ENCODE data around the gene HLA-DQB1.
"Not testable (repeated sequence)": the region's sequence is repeated elsewhere in the genome, so short reads cannot be mapped to it uniquely, and the experiment has no call there.

Gene HLA-DQB1

GRCh38 chr6:32662099-32662498 lies 4.4 kb downstream of the HLA-DQB1 start:
- no peaks in the 10 kb centered on the region for H3K4me1 ChIP-seq (ENCODE audit: insufficient read depth, low read length)
- no peak overlapping the region for H3K27ac ChIP-seq (ENCODE audit: low read depth, low read length)
- H3K27me3 ChIP-seq (ENCODE audit: insufficient read depth, low read length) = peaks cover 33% of the 10 kb centered on the region
- no peak overlapping the region for H3K9ac ChIP-seq (ENCODE audit: low read depth, low read length)
- H3K4me3 ChIP-seq (ENCODE audit: low read length) = no peak overlapping the region
- 98% methylated on average over 6 of the region's 7 CpGs for WGBS
- no peaks in the 10 kb centered on the region for H3K9me3 ChIP-seq (ENCODE audit: insufficient read depth, low read depth, low read length)
- no peaks in the 10 kb centered on the region for H3K36me3 ChIP-seq (ENCODE audit: insufficient read depth, low read length)

- H3K4me1 ChIP-seq (ENCODE audit: insufficient read depth, low read length) = no peaks in the 10 kb centered on the region
- no peaks in the 10 kb centered on the region for H3K36me3 ChIP-seq (ENCODE audit: insufficient read depth, low read length)
- no peaks in the 10 kb centered on the region for H3K9me3 ChIP-seq (ENCODE audit: insufficient read depth, low read depth, low read length)
- H3K4me3 ChIP-seq (ENCODE audit: low read length) = no peak overlapping the region
- no peak overlapping the region for H3K27ac ChIP-seq (ENCODE audit: low read depth, low read length)
- no peak overlapping the region for H3K9ac ChIP-seq (ENCODE audit: low read depth, low read length)
- H3K27me3 ChIP-seq (ENCODE audit: insufficient read depth, low read length) = peaks cover 18% of the 10 kb centered on the region
- 81% methylated on average over 4 of the region's 4 CpGs for WGBS
These were observed 6.4 kb downstream of the HLA-DQB1 start for GRCh38 chr6:32659856-32660595.

- Histone ChIP-seq H3K9me3 (ENCODE audit: insufficient read depth, low read depth, low read length) (no peaks in the 10 kb centered on the region), H3K9ac (ENCODE audit: low read depth, low read length) (no peak overlapping the region), H3K4me1 (ENCODE audit: insufficient read depth, low read length) (no peaks in the 10 kb centered on the region), H3K27me3 (ENCODE audit: insufficient read depth, low read length) (peaks cover 2% of the 10 kb centered on the region), H3K4me3 (ENCODE audit: low read length) (no peak overlapping the region), H3K36me3 (ENCODE audit: insufficient read depth, low read length) (no peaks in the 10 kb centered on the region), H3K27ac (ENCODE audit: low read depth, low read length) (no peak overlapping the region; the same call in 1 of the 2 replicates)
- 70% methylated on average over 6 of the region's 6 CpGs for WGBS
These were observed 8.1 kb downstream of the HLA-DQB1 start for GRCh38 chr6:32658268-32658897.

- not testable (repeated sequence) for H3K4me1 ChIP-seq (ENCODE audit: insufficient read depth, low read length); H3K36me3 ChIP-seq (ENCODE audit: insufficient read depth, low read length); H3K9me3 ChIP-seq (ENCODE audit: insufficient read depth, low read depth, low read length); H3K4me3 ChIP-seq (ENCODE audit: low read length); H3K27me3 ChIP-seq (ENCODE audit: insufficient read depth, low read length); H3K9ac ChIP-seq (ENCODE audit: low read depth, low read length); H3K27ac ChIP-seq (ENCODE audit: low read depth, low read length)
These were observed 8.6 kb downstream of the HLA-DQB1 start for GRCh38 chr6:32657819-32658218.

- peak overlapping the region; percentile 64; the same call in 1 of the 2 replicates for H3K27ac ChIP-seq (ENCODE audit: low read depth, low read length)
- not testable (repeated sequence) for H3K9ac ChIP-seq (ENCODE audit: low read depth, low read length); H3K4me3 ChIP-seq (ENCODE audit: low read length); H3K27me3 ChIP-seq (ENCODE audit: insufficient read depth, low read length); H3K36me3 ChIP-seq (ENCODE audit: insufficient read depth, low read length); H3K9me3 ChIP-seq (ENCODE audit: insufficient read depth, low read depth, low read length); H3K4me1 ChIP-seq (ENCODE audit: insufficient read depth, low read length)
- WGBS = 15% methylated on average over 4 of the region's 6 CpGs
These were observed 9.1 kb downstream of the HLA-DQB1 start for GRCh38 chr6:32657329-32657728.

- Histone ChIP-seq H3K36me3 (ENCODE audit: insufficient read depth, low read length) (no peaks in the 10 kb centered on the region), H3K27ac (ENCODE audit: low read depth, low read length) (peak overlapping the region; percentile 64; the same call in 1 of the 2 replicates), H3K27me3 (ENCODE audit: insufficient read depth, low read length) (no peaks in the 10 kb centered on the region), H3K4me3 (ENCODE audit: low read length) (no peak overlapping the region), H3K9me3 (ENCODE audit: insufficient read depth, low read depth, low read length) (no peaks in the 10 kb centered on the region), H3K9ac (ENCODE audit: low read depth, low read length) (no peak overlapping the region), H3K4me1 (ENCODE audit: insufficient read depth, low read length) (no peaks in the 10 kb centered on the region)
- WGBS = 17% methylated on average over 1 of the region's 2 CpGs
These were observed 11.2 kb downstream of the HLA-DQB1 start for GRCh38 chr6:32655203-32655710.

GRCh38 chr6:32645047-32645703 lies 21.3 kb downstream of the HLA-DQB1 start:
- H3K27me3 ChIP-seq (ENCODE audit: insufficient read depth, low read length) = no peaks in the 10 kb centered on the region
- no peaks in the 10 kb centered on the region for H3K36me3 ChIP-seq (ENCODE audit: insufficient read depth, low read length)
- H3K9ac ChIP-seq (ENCODE audit: low read depth, low read length) = no peak overlapping the region
- H3K4me1 ChIP-seq (ENCODE audit: insufficient read depth, low read length) = no peaks in the 10 kb centered on the region
- no peak overlapping the region for H3K27ac ChIP-seq (ENCODE audit: low read depth, low read length)
- no peak overlapping the region for H3K4me3 ChIP-seq (ENCODE audit: low read length)
- H3K9me3 ChIP-seq (ENCODE audit: insufficient read depth, low read depth, low read length) = no peaks in the 10 kb centered on the region
- 85% methylated on average over 5 of the region's 6 CpGs for WGBS

GRCh38 chr6:32643904-32644303 lies 22.6 kb downstream of the HLA-DQB1 start:
- H3K27ac ChIP-seq (ENCODE audit: low read depth, low read length) = no peak overlapping the region
- no peaks in the 10 kb centered on the region for H3K9me3 ChIP-seq (ENCODE audit: insufficient read depth, low read depth, low read length)
- 69% methylated on average over 4 of the region's 4 CpGs for WGBS
- H3K27me3 ChIP-seq (ENCODE audit: insufficient read depth, low read length) = no peaks in the 10 kb centered on the region
- H3K4me1 ChIP-seq (ENCODE audit: insufficient read depth, low read length) = no peaks in the 10 kb centered on the region
- H3K4me3 ChIP-seq (ENCODE audit: low read length) = no peak overlapping the region
- H3K36me3 ChIP-seq (ENCODE audit: insufficient read depth, low read length) = no peaks in the 10 kb centered on the region
- H3K9ac ChIP-seq (ENCODE audit: low read depth, low read length) = no peak overlapping the region

- no peak overlapping the region for H3K9ac ChIP-seq (ENCODE audit: low read depth, low read length)
- H3K27me3 ChIP-seq (ENCODE audit: insufficient read depth, low read length) = no peaks in the 10 kb centered on the region
- no peaks in the 10 kb centered on the region for H3K4me1 ChIP-seq (ENCODE audit: insufficient read depth, low read length)
- H3K4me3 ChIP-seq (ENCODE audit: low read length) = no peak overlapping the region
- 83% methylated on average over 6 of the region's 6 CpGs for WGBS
- no peak overlapping the region for H3K27ac ChIP-seq (ENCODE audit: low read depth, low read length)
- H3K36me3 ChIP-seq (ENCODE audit: insufficient read depth, low read length) = no peaks in the 10 kb centered on the region
- no peaks in the 10 kb centered on the region for H3K9me3 ChIP-seq (ENCODE audit: insufficient read depth, low read depth, low read length)
These were observed 23.7 kb downstream of the HLA-DQB1 start for GRCh38 chr6:32642720-32643106.

GRCh38 chr6:32641785-32642719 lies 24.4 kb downstream of the HLA-DQB1 start:
- H3K27ac ChIP-seq (ENCODE audit: low read depth, low read length); H3K27me3 ChIP-seq (ENCODE audit: insufficient read depth, low read length); H3K9ac ChIP-seq (ENCODE audit: low read depth, low read length); H3K9me3 ChIP-seq (ENCODE audit: insufficient read depth, low read depth, low read length); H3K4me1 ChIP-seq (ENCODE audit: insufficient read depth, low read length); H3K4me3 ChIP-seq (ENCODE audit: low read length); H3K36me3 ChIP-seq (ENCODE audit: insufficient read depth, low read length): not testable (repeated sequence)
- WGBS = 87% methylated on average over 1 of the region's 2 CpGs

Measured in HUES64 (cell line).